ENCODE measurements around the gene CDH23.
A peak's percentile ranks its signal among the peaks of the same experiment; 100 is the strongest.

The CDH23 gene

DNA sequence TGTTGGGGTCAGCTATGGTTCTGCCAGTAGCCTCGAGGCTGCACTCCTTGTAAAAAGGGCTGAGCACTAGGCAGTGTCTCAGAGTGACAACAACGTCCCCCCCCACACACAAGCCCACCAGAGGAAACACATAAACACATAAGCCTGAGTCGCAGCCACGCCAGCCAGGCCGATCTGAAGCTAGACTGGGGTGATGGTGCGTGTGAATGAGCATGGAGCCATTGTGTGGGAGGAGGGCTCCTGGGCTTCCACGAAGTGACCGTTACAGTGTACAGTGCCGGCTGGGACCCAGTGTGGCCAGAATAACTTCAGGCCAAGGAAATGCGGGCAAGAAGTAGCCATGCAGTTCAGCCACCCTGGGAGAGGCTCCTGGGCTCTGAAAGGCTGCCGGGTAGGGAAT is 326.6 kb downstream of the CDH23 start:
- DNase-seq (ENCODE audit: low read depth), result no peak

DNA sequence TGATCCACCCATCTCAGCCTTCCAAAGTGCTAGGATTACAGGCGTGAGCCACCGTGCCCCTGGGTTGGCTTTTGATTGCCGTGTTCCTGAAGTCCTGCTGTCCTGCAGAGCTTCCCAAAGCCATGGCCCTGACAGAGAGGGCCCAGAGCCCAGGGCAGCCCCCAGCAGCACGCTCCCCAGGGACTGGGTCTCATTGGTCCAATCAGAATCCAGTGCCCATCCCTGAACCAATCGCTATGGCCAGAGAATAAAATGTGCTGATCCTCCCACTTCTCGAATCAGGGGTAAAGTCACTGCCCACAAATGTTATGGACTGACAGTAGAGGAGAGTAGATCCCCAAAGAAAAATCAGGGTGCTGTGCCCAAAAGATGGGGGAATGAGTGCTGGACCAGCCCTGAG is 327.8 kb downstream of the CDH23 start:
- DNase-seq (ENCODE audit: low read depth), result no peak

DNA sequence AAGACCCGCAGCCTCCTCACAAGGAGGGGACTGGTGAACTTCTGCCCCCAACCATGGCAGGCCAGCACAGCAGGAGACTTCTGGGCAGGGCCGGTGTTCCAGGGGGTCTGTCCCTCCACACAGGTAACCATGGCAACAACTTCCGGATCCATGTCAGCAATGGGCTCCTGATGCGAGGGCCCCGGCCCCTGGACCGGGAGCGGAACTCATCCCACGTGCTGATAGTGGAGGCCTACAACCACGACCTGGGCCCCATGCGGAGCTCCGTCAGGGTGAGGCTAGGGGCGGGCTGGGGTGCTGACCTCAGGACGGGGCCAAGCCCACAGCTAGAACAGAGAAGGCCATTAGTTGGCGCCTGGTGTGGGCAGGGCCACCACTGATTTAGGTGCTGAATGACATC is 328.5 kb downstream of the CDH23 start:
- DNase-seq (ENCODE audit: low read depth), result no peak

DNA sequence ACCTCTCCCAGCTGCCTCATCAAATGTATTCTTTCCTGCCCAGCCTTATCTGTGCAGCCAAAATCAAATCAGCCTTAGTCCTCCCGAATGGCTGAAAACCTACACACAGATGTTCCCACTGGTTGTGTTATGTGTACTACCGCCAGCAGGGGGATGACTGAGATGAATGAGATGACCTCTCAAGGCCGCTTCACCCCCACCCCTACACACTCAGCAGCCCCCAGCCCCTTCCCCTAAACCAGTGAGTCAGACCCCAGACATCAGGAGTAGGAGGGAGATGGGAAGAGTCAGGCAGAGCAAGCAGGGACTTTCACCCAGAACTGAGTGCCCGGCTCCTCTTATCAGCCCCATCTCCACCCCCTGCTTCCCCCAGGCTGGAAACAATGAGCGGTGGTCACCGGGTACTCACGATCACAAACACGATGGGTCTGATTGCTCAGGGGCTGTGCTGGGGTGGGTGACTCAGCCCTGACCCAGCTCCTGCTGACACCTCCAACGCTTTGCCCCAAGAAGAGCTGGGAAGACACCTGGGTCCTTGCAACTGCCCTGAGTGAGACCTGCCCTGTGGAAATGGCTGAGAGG is 329.4 kb downstream of the CDH23 start:
- DNase-seq (ENCODE audit: low read depth), result peak; percentile 84

DNA sequence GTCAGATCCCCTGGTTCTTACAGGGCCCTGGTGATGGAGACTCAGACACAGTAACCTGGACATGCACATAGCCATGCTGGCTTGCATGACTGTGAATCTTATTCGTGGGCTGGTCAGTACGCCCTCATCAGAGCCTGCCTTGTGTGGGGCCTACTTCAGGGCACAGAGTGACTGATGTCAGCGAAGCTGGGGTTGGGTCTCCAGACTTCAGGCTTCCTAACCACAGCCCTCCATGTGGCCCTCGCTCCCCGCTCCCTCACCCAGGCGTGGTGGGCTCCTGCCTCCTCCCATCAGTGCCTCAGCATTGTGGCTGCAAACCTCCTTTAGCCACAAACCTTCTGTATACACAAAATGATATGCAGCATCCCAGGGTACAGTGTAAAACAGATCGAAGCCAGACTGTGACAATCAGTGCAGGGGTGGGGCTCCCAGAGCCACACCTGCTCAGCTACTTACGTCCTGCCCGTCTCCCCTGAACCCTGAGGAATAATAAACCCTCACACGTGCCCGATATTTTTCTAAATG is 329.9 kb downstream of the CDH23 start:
- no peak for DNase-seq (ENCODE audit: low read depth)

DNA sequence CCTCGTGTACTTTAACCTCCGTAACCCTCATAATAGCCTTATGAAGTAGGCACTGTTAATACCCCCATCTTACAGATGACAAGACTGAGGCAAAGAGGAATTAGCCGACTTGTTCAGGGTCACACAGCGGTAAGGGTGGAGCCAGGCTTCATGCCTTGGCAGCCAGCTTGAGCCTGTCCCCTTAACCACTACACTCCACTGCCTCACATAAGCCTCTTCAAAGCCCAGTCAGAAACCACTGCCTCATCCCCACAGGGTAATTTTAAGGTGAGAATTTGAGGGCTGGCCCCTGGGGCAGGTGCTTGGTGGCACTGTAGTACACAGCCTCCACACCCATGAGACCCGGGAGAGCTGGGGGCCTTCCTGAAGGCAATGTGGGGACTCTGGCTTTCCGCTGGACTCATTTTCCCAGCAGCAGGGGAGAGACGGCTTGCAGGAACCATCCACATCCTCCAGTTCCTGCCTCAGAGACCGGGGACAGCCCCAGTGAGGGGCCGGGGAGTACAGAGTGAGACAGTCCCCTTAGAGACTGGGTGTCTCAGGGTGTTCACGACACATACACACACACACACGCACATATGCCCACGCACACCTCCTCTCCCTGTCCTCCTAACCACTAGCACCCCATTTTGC is 330.5 kb downstream of the CDH23 start:
- DNase-seq (ENCODE audit: low read depth), result peak; percentile 70

DNA sequence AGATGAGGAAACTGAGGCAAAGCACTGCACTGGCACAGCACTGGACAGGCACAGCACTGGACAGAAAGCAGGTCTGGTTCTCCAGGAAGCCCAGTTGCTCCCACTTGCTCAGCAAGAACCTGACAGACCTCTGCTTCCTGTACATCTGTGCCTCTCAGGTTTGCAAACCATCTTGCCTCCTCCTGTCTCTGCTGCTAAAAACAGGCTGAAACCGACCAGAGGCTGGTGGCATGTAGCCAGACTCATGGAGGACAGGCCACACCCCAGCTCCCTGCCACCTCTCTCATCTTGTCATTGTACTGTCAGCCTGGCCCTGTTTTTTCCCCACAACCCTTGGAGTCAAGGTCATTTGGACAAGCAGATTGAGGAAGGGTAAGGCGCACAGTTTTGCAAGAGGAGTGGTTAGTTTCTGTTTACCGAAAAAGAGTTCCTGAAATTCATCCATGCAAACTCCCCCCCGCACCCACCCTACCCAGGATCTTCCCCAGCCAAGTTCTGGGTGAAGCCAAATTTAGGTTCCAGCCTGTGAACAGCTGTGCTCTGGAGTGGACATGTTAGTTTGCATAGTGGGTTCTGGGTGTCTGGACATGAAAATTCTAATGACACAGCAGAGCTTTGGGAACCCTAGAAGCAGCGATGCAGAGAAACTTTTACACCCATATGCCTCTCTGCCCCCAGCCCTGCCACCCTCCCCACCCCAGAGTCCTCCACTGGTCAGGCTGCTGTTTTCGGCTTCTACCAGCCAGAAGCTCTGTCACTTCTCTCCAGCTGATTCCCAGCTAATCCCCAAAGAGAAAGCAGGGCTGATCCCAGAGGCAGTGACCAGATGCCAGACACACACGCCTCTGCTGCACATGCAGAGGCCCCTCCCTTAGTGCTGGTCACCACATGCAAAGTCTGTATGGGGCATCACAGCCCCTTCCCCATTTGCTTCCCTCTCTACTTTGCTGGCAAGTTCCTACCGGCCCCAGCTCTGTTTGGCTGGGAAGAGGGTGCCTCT is 331.3 kb downstream of the CDH23 start:
- no peak for DNase-seq (ENCODE audit: low read depth)

DNA sequence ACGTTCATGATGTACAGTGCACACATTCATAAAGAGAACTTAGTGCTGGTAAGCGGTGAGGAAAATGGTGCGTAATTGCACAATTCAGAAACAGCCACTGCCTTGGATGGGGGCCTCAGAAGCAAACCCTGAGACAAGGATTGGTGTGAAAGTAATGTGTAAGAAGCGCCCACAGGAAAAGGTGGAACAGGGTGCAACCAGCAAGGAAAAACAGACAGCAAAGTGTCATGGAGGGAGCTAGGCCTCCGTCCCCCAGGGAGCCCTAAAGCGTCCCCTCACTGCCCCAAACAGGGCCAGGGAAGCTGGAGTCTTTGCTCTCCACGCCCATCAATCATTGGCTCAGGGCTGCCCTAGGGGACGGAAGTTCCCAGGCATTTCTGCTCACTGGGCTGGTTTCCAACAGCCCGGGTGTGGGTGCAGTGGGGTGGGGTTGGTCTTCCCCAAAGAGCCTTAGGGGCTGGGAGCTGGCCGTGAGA is 332.5 kb downstream of the CDH23 start:
- DNase-seq (ENCODE audit: low read depth), result no peak

DNA sequence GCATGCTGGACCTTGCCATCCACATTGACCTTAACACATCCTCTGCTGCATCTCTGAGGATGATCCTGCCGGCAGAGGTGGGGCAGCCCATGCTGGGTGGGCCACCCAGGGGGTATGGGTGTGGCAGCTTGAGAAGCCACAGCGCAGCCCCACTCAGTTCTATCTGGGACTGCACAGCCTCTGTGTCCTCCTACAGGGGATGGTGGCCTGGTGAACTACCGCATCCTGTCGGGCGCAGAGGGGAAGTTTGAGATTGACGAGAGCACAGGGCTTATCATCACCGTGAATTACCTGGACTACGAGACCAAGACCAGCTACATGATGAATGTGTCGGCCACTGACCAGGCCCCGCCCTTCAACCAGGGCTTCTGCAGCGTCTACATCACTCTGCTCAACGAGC is 335.1 kb downstream of the CDH23 start:
- DNase-seq (ENCODE audit: low read depth), result no peak

DNA sequence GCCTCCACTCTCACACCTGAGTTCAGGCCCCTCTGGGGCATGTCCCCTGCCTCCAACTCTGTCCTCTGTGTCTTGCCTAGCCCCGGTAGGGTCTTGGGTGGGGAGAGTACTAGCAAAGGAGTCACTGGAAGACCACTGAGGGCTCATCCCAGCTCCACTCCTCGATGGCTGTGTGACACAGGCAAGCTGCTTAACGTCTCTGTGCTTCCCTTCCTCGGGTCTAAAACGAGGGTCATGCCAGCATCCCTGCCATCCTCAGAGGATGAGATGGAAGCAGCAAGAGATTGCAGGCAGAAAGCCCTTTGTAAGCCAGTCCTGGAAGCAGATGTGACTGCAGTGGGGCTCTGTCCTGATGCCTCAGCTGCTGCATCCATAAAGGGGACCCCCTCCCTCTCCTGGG is 338.1 kb downstream of the CDH23 start:
- DNase-seq (ENCODE audit: low read depth), result no peak

DNA sequence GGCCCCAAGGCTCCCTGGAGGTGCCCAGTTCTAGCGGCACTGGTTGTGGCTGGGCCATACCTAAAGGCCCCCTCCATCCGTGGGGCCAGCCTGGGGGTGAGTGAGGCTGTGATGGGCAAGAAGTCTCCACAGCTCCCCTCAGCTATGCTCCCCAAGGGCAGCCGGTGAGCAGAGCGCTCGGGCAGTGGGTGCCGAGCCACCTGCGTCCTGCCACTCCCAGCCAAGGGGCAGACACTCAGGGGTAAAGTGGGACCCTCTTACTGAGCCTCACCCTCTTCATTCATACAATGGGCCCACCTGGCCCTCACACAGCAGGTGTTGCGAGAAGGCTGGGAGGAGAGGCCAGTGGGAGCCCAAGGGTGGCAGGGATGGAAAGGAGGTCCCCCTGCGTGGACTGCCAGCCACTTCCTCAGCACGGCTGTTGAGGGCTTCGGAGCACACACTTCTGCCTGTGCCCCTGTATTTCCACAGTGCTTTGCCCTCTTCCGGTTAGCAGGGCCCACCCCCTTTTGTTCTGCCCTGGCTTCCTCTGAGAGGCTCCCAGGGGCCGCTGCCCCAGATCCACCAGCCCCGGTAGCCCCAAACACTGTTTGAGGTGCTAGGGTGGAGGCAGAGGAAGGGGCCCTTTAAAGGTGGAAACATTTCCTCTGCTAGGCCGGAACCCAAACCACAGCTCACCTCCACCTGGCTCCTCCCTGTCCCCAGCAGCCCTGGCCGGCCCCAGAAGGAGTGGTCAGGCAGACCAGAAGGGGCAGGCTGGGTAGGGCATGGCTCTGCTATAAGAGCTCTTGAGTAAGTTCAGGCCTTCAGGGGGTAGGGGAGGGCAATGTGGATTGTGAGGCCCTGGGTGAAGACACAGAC is 339.2 kb downstream of the CDH23 start:
- DNase-seq (ENCODE audit: low read depth), result peak; percentile 55

DNA sequence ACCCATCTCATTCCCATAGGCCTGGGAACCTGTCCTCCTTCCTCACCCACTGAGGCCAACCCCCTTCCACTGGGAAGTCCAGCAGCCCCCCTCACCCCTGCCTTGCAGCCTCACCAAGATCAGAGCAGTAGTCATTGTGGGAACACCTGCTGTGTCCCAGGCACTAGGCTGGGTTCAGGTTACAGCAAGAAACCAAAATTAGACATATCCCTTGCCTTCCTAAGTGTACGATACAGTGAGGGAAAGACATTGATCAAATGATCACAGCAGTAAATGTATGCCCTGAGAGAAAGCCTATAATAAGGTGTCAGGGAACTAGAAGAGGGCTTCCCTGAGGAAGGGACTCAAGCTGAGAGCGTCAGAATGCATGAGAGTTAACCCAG is 339.8 kb downstream of the CDH23 start:
- no peak for DNase-seq (ENCODE audit: low read depth)

DNA sequence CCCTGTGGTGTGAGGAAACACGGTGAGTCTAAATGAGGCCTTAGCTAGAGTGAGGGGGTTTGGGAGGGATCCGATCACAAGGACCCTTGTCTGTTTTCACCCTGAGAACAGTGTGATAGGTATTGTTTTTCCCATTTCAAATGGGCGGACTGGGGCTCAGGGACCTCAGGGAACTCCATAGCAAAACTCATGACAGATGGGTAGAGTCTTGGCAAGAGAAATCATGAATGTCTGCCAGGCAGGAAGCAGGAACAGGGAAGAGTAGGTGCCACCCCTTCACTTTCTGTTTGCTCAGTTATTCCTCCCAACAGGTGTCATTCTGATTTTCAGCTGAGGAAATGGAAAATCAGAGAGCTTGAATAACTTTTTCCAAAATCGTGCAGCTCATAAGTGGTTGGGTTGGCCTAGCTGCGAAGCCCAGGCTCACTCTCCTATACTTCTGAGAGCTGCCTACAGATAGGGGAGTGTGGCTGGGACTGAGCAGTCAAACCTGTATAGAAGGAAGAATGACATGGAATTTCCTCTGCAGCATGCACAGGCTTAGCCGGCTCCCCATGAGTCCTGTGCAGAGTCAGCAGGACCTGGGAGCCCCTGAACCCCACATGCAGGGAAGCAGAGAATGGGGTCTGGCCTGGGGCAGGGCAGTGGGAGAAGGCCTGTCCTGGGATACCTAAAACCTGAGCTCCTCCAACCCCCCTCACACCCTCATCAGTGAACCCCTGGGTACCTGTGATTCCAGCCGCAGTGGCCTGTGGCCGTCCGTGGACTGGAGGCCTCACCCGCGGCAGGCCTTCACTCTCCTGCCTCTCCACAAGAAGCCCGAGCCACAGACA is 340.5 kb downstream of the CDH23 start:
- peak; percentile 58 for DNase-seq (ENCODE audit: low read depth)

DNA sequence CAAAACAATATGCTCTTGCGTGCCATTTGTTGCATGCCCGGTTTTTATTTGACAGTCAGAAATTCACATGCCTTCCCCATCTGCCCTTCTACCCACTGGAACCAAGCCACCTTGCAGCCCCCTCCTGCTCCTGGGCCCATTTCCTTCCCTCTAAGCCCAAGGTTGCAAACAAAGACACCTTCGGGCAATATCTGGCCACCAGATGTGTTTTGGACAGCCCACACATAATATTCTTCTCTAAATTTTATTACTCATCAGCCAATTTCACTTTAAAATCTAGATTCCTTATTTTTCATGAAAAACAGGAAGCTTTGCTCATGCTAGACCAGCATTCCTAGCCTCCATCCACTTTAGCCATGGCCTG is 341.1 kb downstream of the CDH23 start:
- no peak for DNase-seq (ENCODE audit: low read depth)

DNA sequence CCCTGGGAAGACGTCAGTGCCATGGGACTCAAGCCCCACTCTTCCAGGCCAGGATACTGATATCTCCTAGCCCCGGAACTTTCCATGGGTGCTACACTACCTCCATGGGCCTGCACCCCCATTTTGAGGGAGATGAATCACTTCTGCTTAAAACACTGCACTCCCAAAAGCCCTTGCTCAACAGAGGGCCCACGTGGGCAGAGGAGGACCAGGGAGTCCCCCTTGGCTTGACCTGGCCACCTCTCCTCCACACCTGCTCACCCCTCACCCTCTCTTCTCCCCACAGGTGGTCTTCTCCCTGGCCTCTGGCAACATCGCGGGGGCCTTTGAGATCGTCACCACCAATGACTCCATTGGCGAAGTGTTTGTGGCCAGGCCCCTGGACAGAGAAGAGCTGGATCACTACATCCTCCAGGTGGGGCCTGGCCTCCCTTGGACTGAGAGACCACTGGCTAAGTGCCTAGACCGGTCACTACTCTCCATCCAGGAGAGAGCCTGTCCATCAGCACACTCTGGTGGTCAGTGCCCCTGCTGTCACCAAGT is 342.7 kb downstream of the CDH23 start:
- DNase-seq (ENCODE audit: low read depth), result no peak

DNA sequence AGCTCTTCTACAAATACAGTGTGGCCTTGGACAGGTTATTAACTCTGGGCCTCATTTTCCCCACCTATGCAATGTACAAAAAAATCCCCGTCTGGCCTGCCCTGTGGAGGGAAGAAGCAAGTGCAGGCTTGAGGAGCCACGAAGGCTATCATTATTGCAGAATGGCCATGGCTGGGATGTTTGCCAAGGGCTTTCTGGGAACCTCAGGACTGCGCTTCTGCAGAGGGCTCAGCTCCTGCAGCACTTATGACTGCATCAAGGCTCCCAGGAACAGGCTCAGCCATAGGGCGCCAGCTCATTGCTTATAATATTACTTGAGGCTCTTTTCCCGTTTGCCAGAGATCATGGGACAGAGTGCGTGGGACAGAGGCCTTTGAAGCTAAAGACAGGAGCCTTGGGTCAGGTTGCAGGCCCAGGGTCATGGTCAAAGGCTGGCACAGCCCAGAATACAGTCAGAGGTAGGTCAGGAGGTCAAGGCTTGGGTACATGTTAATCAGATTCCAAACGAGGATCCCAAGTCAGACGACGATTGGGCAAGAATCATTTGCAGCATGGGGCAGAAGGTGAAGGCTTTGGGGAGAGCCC is 343.4 kb downstream of the CDH23 start:
- DNase-seq (ENCODE audit: low read depth), result no peak

DNA sequence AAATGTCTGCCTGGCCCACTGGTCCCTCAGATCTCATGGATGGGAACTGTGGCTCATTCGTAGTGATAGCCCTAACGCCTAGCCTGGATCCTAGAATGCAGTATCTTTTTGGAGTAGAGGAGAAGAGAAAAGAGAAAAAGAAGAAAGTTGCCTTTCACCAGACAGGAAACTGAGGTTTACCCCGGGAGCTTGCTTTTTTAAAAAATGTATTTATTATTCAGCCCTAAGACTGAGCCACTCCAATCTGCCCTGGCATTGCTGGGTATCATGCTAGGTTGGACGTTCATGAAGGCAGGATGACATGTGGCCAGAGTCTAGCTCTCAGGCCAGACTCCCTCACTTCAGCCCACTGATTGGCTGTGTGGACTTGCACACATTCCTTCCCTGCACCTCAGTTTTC is 344.3 kb downstream of the CDH23 start:
- DNase-seq (ENCODE audit: low read depth), result no peak

DNA sequence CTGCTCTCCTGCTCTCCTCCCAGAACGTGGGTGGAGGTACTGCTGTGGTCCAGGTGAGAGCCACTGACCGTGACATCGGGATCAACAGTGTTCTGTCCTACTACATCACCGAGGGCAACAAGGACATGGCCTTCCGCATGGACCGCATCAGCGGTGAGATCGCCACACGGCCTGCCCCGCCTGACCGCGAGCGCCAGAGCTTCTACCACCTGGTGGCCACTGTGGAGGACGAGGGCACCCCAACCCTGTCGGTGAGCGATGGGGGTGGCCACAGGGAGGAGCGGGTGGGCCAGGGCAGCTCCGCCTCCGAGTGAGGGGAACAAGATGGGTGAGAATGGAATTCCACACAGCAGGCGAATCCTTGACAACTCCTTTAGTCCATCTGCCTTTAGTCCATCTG is 345.0 kb downstream of the CDH23 start:
- no peak for DNase-seq (ENCODE audit: low read depth)

DNA sequence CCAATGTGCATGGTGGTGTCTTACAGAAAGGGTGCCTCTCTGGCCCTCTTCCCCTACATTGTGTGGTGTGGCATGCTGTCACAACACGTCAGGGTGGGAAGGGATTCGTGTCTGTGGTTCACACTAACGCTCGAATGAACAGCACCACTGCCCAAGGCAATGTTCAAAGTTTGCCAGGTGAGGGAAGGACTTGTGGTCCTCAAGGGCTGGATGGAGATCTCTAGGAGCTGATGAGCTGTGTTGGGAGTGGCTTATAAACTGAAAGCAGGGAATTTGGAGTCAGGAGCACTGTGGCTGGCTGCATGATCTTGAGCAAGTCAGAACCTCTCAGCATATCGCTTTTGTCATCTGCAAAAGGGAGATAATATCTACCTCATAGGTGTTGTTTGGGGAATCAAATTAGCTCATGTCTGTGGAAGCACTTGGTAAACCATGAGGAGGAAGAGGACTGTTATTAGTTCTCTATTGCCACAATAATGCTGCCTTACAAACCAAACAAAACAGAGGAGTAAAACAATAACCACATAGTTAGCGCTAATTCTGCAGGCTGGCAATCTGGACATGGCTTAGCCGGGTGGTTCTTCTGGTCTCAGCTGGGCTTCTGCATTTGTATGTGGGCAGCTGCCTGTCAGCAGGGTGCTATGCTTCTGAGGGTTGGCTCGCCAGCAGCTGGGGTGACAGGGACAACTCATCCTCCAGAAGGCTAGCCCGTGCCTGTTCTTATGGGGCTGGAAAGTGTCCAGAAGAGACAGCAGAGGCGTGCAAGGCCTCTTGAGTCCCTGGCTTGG is 345.8 kb downstream of the CDH23 start:
- DNase-seq (ENCODE audit: low read depth), result no peak

Measured in stimulated activated CD4-positive, alpha-beta T cell treated with anti-CD3 and anti-CD28 coated beads, Interleukin-2, amount 100 ng/mL, for 4 hours (primary cell).